Measurements from ENCODE around the gene RITA1. TPM values are rescaled to one million over a fixed set of nuclear protein-coding genes. Genes with fewer than 3 reads are reported as not detected.

The RITA1 gene
- total and polyA plus RNA-seq, 2 donors (not counting 3 experiments of a cell fraction or from before 2014, with no cell fraction given), result 20.7 to 21.3 TPM

DNA sequence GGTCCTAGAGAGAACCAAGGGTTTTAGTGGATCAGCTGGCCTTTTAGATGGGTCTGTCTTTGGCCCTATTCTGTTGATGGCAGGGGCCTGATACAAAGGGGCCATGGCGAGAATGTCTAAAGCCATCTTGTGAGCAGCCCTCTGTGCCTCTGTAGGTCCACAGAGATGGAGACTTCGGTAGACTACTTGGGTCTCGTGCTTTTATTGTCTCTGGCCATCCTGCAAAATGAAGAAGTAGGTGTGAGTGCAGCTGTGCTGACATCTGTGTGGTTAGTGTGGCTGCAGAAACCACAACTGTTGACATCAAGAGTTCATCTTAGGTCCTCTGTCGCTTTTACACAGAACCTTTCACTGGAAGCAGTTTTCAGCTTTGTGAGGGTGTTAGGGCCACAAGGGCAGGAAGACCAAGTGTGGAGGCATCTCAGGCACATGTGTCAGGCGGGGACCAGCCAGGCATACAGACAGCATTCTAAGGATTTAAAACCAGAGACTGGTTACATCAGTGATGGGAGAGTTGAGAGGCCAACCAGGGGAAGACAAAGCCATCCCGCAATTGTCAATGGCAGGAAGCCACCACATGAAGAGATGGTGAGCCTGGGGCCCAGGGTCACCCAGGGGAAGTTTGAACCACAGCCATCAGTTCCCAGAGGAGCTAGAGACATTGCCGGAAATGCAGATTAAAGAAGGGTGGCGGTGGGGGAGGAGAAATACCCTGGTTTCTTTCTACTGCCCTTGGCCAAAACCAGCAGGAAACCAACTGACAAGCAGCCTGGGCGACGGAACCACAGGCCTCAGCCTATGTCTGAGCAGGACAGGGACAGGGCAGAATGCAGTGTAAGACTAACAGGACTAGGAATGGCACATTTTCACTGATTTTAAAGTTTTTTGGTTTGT is 22.8 kb downstream of the RITA1 start:
- POLR2A ChIA-PET, result no interaction called here
- Histone ChIP-seq H3K4me3 (replicated peaks in 1 of 3; ENCODE audit: insufficient read depth in 1 of 3, low read depth in 1 of 3, low read length in 3 of 3) (no peak overlapping the region), H3K9me1 (replicated peaks; ENCODE audit: control insufficient read depth, extremely low read depth, insufficient read depth, low read length) (no peaks in the 10 kb centered on the region), H3K9me3 (replicated peaks; ENCODE audit: control insufficient read depth, insufficient read depth, low read length) (no peaks in the 10 kb centered on the region), H3K36me3 (ENCODE audit: control insufficient read depth in 2 of 2, extremely low read depth in 1 of 2, insufficient read depth in 2 of 2, low read length in 2 of 2) (no peaks in the 10 kb centered on the region), H3K27ac (ENCODE audit: insufficient read depth, low read depth, low read length) (no peak overlapping the region), H3K9ac (replicated peaks; ENCODE audit: extremely low read depth, insufficient read depth, low read length) (no peak overlapping the region), H4K20me1 (replicated peaks; ENCODE audit: control insufficient read depth, extremely low read depth, insufficient read depth, low read length) (no peaks in the 10 kb centered on the region), H3K27me3 (ENCODE audit: control insufficient read depth in 2 of 2, insufficient read depth in 2 of 2, low read length in 2 of 2) (no peaks in the 10 kb centered on the region), H2AFZ (ENCODE audit: low read depth, low read length) (no peak overlapping the region), H3K4me2 (ENCODE audit: insufficient read depth, low read length) (no peak overlapping the region), H3K4me1 (ENCODE audit: control insufficient read depth, extremely low read depth, insufficient read depth, low read length) (no peaks in the 10 kb centered on the region), H3K79me2 (ENCODE audit: control insufficient read depth, insufficient read depth, low read length) (no peaks in the 10 kb centered on the region)
- DNase-seq (ENCODE audit: low read depth, low spot score) (no peak), FAIRE-seq (no peak)
- no TSS peak for BruUV-seq (replicated peaks)
- intact Hi-C loops (cut with micrococcal nuclease), result no loop called here
- dilution Hi-C loops (cut with MboI; ENCODE audit: extremely low pct_ligation_motif_present, low sequenced_read_pairs), result no loop called here
- TF ChIP-seq GATA2 (IDR thresholded peaks at IDR 0.05; ENCODE audit: insufficient read depth, insufficient read length, low read depth, low read length) (no peak), FOS (IDR thresholded peaks at IDR 0.05; ENCODE audit: borderline replicate concordance, insufficient read depth, low read length) (no peak), CTCF (IDR thresholded peaks at IDR 0.05; ENCODE audit: extremely low read depth in 1 of 2, insufficient read depth in 1 of 2, low read depth in 1 of 2, low read length in 2 of 2) (no peak), EZH2 (IDR thresholded peaks at IDR 0.05; ENCODE audit: borderline replicate concordance, low read depth, low read length, severe bottlenecking) (no peak), MYC (IDR thresholded peaks at IDR 0.05; ENCODE audit: low read depth, low read length) (no peak), POLR2A (IDR thresholded peaks at IDR 0.05; ENCODE audit: low read depth, low read length) (no peak), POLR2AphosphoS5 (IDR thresholded peaks at IDR 0.05; ENCODE audit: insufficient read depth, low read depth, low read length) (no peak), JUN (IDR thresholded peaks at IDR 0.05; ENCODE audit: borderline replicate concordance, insufficient read depth, insufficient read length, low read depth) (no peak)
- TF ChIP-seq, protein P1, sequence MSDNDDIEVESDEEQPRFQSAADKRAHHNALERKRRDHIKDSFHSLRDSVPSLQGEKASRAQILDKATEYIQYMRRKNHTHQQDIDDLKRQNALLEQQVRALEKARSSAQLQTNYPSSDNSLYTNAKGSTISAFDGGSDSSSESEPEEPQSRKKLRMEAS (IDR thresholded peaks at IDR 0.05; ENCODE audit: insufficient read depth, insufficient read length), result no peak
- CTCF ChIA-PET, result no interaction called here
